ENCODE results near the gene CARM1. TPM values are rescaled to one million over a fixed set of nuclear protein-coding genes. Genes with fewer than 3 reads are reported as not detected.

CARM1 gene
- total and polyA plus RNA-seq, 2 donors (not counting 3 experiments of a cell fraction or from before 2014, with no cell fraction given), result 65.6 to 70.8 TPM

DNA sequence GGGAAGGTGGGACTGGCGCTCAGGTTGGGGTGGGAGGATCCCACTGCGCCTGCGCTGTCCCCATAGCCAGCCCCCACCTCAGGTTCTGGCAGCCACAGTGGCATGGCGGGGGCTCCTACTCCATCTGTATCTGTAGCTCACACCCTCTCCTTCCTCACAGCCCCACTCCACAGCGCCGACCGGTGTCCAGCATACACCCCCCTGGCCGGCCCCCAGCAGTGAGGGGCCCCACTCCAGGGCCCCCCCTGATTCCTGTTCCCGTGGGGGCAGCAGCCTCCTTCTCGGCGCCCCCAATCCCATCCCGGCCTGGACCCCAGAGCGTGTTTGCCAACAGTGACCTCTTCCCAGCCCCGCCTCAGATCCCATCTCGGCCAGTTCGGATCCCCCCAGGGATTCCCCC lies 41.4 kb upstream of the CARM1 start:
- Histone ChIP-seq H3K4me1 (ENCODE audit: control insufficient read depth, extremely low read depth, insufficient read depth, low read length) (no peaks in the 10 kb centered on the region), H3K27ac (ENCODE audit: insufficient read depth, low read depth, low read length) (no peak overlapping the region), H3K9ac (replicated peaks; ENCODE audit: extremely low read depth, insufficient read depth, low read length) (no peak overlapping the region), H4K20me1 (replicated peaks; ENCODE audit: control insufficient read depth, extremely low read depth, insufficient read depth, low read length) (no peaks in the 10 kb centered on the region), H3K79me2 (ENCODE audit: control insufficient read depth, insufficient read depth, low read length) (no peaks in the 10 kb centered on the region), H3K27me3 (ENCODE audit: control insufficient read depth in 2 of 2, insufficient read depth in 2 of 2, low read length in 2 of 2) (no peaks in the 10 kb centered on the region), H3K9me1 (replicated peaks; ENCODE audit: control insufficient read depth, extremely low read depth, insufficient read depth, low read length) (no peaks in the 10 kb centered on the region), H2AFZ (ENCODE audit: low read depth, low read length) (no peak overlapping the region), H3K4me2 (ENCODE audit: insufficient read depth, low read length) (no peak overlapping the region), H3K36me3 (ENCODE audit: control insufficient read depth in 2 of 2, extremely low read depth in 1 of 2, insufficient read depth in 2 of 2, low read length in 2 of 2) (peaks cover 5 to 41% of the 10 kb centered on the region in 2 experiments), H3K9me3 (replicated peaks; ENCODE audit: control insufficient read depth, insufficient read depth, low read length) (no peaks in the 10 kb centered on the region), H3K4me3 (replicated peaks in 1 of 3; ENCODE audit: insufficient read depth in 1 of 3, low read depth in 1 of 3, low read length in 3 of 3) (no peak overlapping the region)
- POLR2A ChIA-PET, result no interaction called here
- TF ChIP-seq FOS (IDR thresholded peaks at IDR 0.05; ENCODE audit: borderline replicate concordance, insufficient read depth, low read length) (no peak), JUN (IDR thresholded peaks at IDR 0.05; ENCODE audit: borderline replicate concordance, insufficient read depth, insufficient read length, low read depth) (no peak), GATA2 (IDR thresholded peaks at IDR 0.05; ENCODE audit: insufficient read depth, insufficient read length, low read depth, low read length) (no peak), POLR2A (IDR thresholded peaks at IDR 0.05; ENCODE audit: low read depth, low read length) (no peak), EZH2 (IDR thresholded peaks at IDR 0.05; ENCODE audit: borderline replicate concordance, low read depth, low read length, severe bottlenecking) (no peak), MYC (IDR thresholded peaks at IDR 0.05; ENCODE audit: low read depth, low read length) (no peak), POLR2AphosphoS5 (IDR thresholded peaks at IDR 0.05; ENCODE audit: insufficient read depth, low read depth, low read length) (no peak)
- TF ChIP-seq, protein P1, sequence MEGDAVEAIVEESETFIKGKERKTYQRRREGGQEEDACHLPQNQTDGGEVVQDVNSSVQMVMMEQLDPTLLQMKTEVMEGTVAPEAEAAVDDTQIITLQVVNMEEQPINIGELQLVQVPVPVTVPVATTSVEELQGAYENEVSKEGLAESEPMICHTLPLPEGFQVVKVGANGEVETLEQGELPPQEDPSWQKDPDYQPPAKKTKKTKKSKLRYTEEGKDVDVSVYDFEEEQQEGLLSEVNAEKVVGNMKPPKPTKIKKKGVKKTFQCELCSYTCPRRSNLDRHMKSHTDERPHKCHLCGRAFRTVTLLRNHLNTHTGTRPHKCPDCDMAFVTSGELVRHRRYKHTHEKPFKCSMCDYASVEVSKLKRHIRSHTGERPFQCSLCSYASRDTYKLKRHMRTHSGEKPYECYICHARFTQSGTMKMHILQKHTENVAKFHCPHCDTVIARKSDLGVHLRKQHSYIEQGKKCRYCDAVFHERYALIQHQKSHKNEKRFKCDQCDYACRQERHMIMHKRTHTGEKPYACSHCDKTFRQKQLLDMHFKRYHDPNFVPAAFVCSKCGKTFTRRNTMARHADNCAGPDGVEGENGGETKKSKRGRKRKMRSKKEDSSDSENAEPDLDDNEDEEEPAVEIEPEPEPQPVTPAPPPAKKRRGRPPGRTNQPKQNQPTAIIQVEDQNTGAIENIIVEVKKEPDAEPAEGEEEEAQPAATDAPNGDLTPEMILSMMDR (IDR thresholded peaks at IDR 0.05; ENCODE audit: extremely low read depth in 1 of 2, insufficient read depth in 1 of 2, low read depth in 1 of 2, low read length in 2 of 2), result no peak
- TF ChIP-seq, protein P2, sequence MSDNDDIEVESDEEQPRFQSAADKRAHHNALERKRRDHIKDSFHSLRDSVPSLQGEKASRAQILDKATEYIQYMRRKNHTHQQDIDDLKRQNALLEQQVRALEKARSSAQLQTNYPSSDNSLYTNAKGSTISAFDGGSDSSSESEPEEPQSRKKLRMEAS (IDR thresholded peaks at IDR 0.05; ENCODE audit: insufficient read depth, insufficient read length), result no peak
- intact Hi-C loops (cut with micrococcal nuclease), result no loop called here
- dilution Hi-C loops (cut with MboI; ENCODE audit: extremely low pct_ligation_motif_present, low sequenced_read_pairs), result no loop called here
- CTCF ChIA-PET, result interaction anchor here (0.7 to 2.6 kb wide), 3 partner anchors 9 to 113 kb away, joined by 3 to 12 read pairs (median 11); partner anchors contain the start of gene DNM2
- no peak for DNase-seq (ENCODE audit: low read depth, low spot score)
- FAIRE-seq, result no peak
- no TSS peak for BruUV-seq (replicated peaks)
